HG02642 (cell line): Measurements from ENCODE around the gene C19orf53.
"Not testable (repeated sequence)": the region's sequence is repeated elsewhere in the genome, so short reads cannot be mapped to it uniquely, and the experiment has no call there.

Experiments
- ATAC-seq: cut with Tn5 transposase; IDR thresholded peaks from one replicate; pipeline ENCODE4 v1.9.1; 2021; ENCODE audit warnings: mild to moderate bottlenecking; ENCODE audit not compliant: unreplicated experiment, poor library complexity

Gene C19orf53

DNA sequence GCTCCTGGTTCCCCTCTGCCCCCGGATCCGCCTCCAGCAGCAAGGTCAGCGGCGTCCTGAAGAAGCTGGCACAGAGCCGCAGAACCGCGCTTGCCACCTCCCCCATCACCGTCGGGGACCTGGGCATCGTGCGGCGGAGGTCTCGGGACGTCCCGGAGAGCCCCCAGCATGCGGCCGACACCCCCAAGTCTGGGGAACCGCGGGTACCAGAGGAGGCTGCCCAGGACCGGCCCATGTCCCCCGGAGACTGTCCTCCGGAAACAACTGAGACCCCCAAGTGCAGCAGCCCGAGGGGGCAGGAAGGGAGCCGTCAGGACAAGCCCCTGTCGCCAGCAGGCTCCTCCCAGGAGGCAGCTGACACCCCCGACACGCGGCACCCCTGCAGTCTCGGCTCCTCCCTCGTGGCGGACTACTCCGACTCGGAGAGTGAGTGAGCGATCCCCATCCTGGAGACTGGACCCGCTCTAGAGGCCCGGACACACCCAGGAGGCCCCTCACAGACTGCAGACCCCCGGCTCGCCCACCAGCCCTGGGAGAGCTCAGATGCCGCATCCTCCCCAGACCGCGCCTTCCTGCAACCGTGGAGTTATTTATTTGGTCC, 11.5 kb upstream of the C19orf53 start:
- ATAC-seq = no peak

DNA sequence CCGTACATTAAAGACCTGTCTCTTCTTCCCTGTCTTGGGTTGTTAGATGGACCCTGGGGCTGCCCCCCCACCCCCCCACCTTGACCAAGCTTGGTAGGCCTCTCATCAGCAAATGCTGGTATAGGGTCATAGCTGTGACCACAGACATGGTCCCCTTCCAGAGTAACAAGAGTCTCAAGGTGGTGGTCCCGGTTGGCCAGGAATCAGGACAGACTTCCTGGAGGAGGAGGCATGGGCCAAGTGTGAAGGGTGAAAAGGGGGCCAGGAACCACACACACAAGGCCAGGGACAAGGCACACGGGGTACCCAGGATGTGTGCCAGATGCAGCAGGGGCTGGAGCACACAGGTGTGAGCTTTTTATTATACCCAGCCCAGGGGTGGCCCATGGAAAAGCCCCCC, 11.0 kb upstream of the C19orf53 start:
- no peak for ATAC-seq

DNA sequence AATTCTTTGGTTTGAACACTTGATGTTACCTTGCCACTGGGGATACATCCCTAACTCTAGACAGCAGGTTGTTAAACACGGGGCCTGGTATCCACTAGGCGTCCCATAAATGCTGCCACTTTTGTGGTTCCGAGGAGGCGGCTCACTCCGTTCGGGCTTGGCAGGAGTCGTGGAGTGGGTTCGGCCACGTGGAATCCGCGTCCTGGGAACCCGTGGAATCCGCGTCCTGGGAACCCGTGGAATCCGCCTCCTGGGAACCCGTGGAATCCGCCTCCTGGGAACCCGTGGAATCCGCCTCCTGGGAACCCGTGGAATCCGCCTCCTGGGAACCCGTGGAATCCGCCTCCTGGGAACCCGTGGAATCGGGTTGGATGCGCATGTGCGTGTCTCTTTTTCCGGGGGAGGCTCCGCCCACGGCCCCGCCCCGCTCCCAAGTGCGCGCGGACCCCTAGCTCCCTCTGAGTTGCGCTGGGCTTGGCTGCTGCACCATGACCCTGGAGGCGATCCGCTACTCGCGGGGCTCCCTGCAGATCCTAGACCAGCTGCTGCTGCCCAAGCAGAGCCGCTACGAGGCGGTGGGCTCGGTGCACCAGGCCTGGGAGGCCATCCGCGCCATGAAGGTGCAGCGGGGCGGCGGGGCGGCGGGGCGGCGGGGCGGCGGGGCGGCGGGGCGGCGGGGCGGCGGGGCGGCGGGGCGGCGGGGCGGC, 10.0 kb upstream of the C19orf53 start, which contains the start of gene MRI1:
Gene MRI1, plus strand, starts transcription at position 422 of the 707 bp plus-strand sequence. Its CDS starts 67 bp downstream, at position 489.
- ATAC-seq = peak; percentile 62

DNA sequence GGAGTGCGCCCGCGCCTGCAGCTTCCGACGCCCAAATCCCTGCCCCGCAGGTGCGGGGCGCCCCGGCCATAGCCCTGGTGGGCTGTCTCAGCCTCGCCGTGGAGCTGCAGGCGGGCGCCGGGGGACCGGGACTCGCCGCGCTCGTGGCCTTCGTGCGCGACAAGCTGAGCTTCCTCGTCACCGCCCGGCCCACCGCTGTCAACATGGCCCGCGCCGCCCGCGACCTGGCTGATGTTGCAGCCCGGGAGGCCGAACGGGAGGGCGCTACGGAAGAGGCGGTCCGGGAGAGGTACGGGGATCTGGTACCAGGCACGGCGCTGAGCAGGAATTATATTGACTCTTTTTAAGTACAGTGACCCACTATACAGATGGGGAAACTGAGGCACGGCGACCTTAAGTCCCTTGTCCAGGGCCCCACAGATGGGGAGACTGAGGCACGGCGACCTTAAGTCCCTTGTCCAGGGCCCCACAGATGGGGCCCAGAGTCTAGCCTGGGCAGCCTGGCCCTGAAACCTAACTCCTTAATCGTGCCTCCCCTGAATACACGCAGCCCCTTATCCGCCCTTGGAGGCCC, 9.3 kb upstream of the C19orf53 start:
- ATAC-seq = peak; percentile 37

DNA sequence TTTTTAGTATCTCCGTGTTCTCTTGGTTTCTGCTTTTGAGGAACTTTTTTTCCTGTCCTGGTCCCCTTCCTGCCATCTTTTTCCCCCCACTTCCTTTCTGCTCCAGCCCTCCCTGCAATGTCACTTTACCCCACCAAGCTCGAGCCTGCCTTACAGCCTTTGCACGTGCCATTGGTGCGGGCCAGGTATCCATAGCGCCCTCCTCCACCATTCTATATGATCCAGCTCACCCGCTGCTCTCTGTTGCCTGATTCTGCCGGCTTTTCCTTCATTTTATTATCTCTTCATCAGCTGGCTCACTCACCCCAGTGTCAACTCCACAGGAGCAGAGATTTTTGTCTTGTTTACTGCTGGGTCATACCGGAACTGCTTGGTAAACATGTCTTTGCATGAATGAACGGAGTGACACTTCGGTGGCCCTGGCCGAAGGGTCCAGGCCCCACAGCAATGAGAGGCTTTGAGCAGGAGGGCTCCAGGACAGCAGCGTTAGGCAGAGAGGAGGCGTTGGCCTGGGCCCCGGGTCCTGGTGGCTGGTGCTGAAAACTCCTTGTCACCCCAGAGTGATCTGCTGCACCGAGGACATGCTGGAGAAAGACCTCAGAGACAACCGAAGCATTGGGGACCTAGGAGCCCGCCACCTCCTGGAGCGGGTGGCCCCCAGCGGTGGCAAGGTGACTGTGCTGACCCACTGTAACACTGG, 8.7 kb upstream of the C19orf53 start:
- no peak for ATAC-seq

DNA sequence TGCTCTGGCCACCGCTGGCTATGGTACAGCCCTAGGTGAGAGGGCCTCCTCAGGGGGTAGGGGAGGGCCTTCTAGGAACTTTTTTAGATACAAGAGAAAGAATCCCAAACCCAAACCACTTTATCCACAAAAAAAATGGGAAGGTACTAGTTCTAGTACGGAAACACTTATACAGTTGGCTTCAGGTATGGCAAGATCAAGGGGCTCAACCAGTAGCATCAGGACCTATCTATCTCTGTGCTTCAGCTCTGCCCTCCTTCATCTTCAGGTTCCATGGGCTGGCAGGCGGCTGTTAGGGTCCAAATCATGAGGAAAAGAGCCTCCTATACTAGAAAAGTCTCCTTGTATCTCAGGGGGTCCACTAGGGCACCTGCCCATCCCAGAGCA, 8.2 kb upstream of the C19orf53 start:
- no peak for ATAC-seq

DNA sequence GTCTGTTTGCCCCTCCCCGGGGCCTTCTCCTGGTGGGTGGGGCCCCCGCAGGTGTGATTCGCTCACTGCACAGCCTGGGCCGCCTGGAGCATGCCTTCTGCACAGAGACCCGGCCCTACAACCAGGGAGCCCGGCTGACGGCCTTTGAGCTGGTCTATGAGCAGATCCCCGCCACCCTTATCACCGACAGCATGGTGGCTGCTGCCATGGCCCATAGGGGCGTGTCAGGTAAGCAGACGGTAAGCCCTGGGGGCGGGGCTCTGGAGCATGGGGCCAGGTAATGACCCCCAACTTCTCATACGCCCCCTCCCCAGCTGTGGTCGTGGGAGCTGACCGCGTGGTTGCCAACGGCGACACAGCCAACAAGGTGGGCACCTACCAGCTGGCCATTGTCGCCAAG, 5.7 kb upstream of the C19orf53 start:
- no peak for ATAC-seq

DNA sequence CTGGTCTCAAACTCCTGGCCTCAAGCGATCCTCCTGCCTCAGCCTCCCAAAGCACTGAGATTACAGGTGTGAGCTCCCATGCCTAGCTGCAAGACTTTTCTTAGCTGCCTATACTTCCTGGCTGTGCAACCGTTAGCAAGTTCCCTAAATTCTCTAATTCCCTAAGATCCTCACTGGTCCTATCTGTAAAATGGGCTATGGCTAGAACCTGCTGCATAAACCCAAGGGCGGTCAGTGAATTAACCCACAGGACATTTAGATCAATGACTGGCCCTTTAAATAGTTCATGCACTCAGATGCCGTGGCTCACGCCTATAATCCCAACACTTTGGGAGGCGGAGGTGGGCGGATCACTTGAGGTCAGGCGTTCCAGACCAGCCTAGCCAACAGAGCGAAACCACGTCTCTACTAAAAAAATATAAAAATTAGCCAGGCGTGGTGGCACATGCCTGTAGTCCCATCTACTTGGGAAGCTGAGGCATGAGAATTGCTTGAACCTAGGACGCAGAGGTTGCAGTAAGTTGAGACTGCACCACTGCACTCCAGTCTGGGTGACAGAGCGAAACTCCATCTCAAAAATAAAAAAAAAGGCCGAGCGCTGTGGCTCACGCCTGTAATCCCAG, 4.1 kb upstream of the C19orf53 start:
- no peak for ATAC-seq

DNA sequence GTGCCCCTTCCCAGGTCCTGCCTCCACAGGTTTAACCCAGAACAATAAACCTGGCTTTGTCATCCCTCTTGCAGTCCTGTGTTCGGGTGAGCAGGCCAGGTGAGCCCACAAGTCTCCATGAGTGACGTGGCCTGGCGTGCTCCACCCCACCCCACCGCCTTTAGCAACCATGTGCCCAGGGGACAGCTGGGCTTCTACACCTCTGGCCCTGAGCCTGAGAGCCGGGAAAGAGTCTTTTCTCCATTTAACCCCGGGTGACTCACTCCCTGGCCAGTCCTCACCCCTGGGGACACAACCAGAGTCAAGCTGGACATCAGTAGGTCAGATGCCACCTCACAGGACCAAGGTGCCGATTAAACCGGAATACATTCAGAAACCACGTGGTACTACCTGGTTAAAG, 4.1 kb downstream of the C19orf53 start:
- ATAC-seq = no peak

DNA sequence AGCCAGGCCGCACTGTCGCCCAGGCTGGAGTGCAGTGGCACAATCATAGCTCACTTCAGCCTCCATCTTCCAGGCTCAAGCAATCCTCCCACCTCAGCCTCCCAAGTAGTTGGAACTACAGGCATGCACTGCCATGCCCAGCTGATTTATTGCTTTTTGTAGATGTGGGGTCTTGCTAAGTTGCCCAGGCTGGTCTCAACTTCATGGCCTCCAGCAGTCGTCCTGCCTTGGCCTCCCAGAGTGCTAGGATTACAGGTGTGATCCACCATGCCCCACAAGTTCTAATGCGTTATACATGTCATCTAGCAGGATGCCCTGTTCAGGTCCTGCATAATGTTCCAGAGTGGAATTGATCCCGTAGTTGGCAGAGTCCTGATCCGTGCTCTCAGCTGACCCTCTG, 4.6 kb downstream of the C19orf53 start:
- ATAC-seq = no peak

DNA sequence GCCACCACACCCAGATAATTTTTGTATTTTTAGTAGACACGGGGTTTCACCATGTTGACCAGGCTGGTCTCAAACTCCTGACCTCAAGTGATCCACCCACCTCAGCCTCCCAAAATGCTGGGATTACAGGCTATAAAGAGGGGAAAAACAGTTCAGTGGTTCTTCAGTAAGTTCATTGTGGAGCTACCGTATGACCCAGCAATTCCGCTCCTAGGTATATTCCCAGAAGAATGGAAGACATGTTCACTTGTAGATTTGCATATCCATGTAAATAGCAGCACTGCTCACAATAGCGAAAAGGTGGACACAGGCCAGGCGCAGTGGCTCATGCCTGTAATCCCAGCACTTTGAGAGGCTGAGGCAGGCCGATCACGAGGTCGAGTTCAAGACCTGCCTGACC, 5.5 kb downstream of the C19orf53 start:
- ATAC-seq = not testable (repeated sequence)

DNA sequence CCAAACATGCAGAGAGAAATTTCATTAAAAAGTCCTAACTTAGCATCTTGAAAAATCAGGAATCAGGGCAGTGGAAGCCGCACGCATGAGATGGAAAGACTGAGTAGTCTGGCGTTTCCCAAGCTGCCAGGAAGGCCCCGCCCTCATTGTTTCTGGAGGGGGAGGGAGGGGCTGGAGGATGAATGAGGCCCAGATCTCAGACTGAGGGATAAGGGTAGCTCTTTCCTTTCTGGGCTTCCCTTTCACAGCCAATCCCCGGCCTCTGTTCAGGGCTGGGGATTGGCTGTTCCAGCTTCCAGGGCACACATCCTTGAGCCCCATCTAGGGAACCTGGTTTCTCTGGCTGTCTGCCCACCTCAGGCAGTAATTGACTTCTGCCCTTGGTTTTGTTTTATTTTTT, 7.3 kb downstream of the C19orf53 start:
- ATAC-seq = no peak

DNA sequence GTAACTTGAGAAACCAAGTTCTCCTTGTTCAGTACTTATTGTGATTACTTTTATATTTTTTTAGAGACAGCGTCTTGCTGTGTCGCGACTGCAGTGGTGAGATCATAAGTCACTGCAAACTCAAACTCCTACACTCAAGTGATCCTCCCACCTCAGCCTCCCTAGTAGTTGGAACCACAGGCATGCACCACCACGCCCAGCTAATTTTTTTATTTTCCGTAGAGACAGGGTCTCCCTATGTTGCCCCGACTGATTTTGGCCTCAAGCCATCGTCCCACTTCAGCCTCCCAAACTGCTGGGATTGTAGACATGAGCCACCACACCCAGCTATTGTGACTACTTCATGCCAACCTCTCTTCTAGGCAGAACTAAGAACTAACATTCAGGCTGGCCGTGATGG, 8.3 kb downstream of the C19orf53 start:
- ATAC-seq = no peak

DNA sequence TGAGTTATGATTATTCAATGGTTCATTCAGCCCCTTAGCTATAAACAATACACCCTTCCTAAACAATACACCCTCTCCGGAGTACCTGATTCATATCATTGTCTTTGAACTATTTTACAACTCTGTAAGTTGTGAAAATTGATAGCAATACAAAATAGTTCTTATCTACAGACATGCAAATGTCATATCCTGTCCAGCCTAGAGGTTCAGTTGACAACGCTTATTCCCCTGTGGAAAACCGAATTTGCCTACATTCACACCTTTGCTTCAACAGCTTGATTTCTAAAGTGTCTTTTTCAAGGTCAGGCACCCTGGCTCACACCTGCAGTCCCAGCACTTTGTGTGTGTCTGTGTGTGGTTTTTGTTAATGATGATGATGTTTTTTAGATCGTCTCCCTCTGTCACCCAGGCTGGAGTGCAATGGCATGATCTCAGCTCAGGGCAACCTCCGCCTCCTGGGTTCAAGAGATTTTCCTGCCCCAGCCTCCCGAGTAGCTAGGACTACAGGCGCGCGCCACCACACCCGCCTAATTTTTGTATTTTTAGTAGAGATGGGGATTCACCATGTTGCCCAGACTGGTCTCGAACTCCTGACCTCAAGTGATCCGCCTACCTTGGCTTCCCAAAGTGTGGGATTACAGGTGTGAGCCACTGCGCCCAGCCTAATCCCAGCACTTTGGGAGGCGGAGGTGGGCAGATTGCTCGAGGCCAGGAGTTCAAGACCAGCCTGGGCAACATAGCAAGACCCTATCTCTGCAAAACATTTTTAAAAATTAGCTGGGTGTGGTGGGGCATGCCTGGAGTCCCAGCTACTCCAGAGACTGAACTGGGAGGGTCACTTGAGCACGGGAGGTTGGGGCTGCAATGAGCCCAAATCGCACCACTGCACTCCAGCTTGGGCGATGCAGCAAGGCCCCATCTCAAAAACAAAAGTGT, 9.6 kb downstream of the C19orf53 start:
- ATAC-seq = no peak

DNA sequence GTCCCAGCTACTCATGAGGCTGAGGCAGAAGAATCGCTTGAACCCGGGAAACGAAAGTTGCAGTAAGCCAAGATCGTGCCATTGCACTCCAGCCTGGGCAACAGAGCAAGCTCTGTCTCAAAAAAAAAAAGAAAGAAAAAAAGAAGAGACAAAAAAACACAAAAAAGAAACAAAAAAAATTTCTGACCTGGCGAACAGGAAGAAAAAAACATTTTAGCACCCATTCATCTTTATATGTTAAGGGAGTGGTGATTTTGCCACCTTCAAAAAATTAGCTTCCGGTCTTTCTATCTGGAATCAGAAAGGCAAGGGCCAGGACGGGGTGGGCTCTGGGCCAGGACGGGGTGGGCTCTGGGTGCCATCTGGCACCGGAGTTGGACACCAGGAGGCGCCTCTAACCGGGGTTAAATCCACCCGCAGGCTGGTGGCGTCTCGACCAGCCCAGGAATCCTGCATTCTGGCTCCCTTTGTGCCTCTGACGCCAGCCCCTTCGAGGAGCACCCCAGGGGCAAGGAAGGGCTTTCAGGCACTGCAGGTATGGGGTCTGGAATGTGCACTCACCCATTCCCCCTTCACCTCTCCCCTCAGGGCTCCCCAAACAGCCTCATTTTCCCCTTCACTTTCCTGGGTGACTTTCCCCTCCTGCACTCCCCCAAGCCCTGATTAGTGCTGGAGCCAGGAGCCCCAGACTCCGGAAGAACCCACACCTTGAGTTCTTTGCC, 10.6 kb downstream of the C19orf53 start:
- no peak for ATAC-seq

DNA sequence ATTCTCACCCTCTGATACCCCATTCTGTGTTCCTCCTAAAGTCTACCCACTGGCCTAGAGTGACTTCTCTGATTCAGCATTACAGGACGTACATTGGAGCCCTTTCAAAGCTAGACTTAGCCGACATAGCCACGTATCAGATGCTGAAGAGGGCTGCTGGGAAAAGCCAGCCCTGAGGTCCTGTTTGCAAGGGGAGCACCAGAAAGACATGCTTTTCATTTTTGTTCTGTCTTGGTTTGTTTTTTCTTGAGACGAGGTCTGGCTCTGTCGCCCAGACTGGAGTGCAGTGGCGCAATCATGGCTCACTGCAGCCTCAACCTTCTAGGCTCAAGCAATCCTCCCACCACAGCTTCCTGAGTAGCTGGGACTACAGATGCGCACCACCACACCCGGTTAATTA, 14.7 kb downstream of the C19orf53 start:
- no peak for ATAC-seq

DNA sequence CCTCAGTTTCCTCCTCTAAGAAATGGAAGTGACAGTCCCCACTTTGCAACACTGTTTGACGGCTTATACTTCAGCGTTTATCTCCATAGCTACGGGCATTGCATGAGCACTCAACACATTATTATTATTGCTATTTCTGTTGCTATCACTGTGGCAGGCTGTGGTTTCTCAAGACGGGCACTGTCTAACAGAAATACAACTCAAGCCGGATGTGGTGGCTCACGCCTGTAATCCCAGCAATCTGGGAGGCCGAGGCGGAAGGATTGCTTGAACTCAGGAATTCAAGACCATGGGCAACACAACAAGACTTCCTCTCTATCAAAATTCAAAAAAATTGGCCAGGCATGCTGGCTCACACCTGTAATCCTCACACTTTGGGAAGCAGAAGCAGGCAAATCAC, 16.1 kb downstream of the C19orf53 start:
- ATAC-seq = no peak

DNA sequence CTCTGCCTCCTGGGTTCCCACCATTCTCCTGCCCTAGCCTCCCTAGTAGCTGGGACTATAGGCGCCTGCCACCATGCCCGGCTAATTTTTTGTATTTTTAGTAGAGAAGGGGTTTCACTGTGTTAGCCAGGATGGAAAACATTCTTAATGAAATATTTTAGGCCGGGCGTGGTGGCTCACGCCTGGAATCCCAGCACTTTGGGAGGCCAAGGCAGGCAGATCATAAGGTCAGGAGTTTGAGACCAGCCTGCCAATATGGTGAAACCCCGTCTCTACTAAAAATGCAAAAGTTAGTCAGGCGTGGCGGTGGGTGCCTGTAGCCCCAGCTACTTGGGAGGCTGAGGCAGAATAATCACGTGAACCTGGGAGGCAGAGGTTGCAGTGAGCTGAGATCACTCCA, 19.1 kb downstream of the C19orf53 start:
- not testable (repeated sequence) for ATAC-seq

DNA sequence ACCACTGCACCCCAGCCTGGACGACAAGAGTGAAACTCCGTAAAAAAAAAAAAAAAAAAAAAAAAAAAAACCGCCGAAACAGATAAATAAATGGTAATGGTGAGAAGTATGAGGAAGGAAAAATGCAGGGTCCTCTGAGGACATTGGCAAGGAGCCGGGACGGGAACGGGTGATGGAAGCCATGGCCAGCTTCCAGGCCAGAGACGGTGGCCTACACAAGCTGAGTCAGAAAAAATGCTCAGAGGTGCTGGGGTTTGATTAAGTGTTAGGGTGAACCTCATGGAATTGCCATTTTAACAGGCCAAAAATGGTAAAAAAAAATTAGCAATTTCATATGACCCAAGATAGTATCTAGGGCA, 20.1 kb downstream of the C19orf53 start:
- ATAC-seq = no peak
